ENCODE measurements around the gene C4orf50.

Gene C4orf50

GRCh38 chr4:5980436-5981155, 37.6 kb downstream of the C4orf50 start:
- Histone ChIP-seq H4K20me1 (ENCODE audit: insufficient read depth, low read length) (no peaks in the 10 kb centered on the region), H3F3A (ENCODE audit: insufficient read depth, low read length) (no peaks in the 10 kb centered on the region), H3K4me2 (ENCODE audit: low read depth, low read length) (peak overlapping the region; percentile 30; the same call in 1 of the 2 replicates), H3K27ac (ENCODE audit: low read length) (no peak overlapping the region), H3K9me3 (replicated peaks; ENCODE audit: insufficient read depth, low read length) (no peaks in the 10 kb centered on the region), H3K9me2 (replicated peaks; ENCODE audit: insufficient read depth, low read length) (no peaks in the 10 kb centered on the region), H2AFZ (ENCODE audit: low read length) (0 out of 2 replicates have a peak overlapping the region, but pooled peaks have one; percentile 7), H3K27me3 (replicated peaks; ENCODE audit: insufficient read depth, low read length) (peaks cover 3% of the 10 kb centered on the region; the same call in 1 of the 2 replicates), H3K9ac (ENCODE audit: low read length) (no peak overlapping the region), H3K36me3 (replicated peaks; ENCODE audit: insufficient read depth, low read length) (no peaks in the 10 kb centered on the region), H3K4me3 (ENCODE audit: low read length) (no peak overlapping the region), H3K4me1 (ENCODE audit: low read length) (peaks cover 14% of the 10 kb centered on the region), H3K79me2 (ENCODE audit: low read length) (no peaks in the 10 kb centered on the region)
- no peak for TF ChIP-seq EZH2 (optimal IDR thresholded peaks at IDR 0.05; ENCODE audit: low read depth, low read length)
- TF ChIP-seq EZH2phosphoT487 (IDR thresholded peaks at IDR 0.05; ENCODE audit: low read length), result no peak
- TF ChIP-seq, protein P1, sequence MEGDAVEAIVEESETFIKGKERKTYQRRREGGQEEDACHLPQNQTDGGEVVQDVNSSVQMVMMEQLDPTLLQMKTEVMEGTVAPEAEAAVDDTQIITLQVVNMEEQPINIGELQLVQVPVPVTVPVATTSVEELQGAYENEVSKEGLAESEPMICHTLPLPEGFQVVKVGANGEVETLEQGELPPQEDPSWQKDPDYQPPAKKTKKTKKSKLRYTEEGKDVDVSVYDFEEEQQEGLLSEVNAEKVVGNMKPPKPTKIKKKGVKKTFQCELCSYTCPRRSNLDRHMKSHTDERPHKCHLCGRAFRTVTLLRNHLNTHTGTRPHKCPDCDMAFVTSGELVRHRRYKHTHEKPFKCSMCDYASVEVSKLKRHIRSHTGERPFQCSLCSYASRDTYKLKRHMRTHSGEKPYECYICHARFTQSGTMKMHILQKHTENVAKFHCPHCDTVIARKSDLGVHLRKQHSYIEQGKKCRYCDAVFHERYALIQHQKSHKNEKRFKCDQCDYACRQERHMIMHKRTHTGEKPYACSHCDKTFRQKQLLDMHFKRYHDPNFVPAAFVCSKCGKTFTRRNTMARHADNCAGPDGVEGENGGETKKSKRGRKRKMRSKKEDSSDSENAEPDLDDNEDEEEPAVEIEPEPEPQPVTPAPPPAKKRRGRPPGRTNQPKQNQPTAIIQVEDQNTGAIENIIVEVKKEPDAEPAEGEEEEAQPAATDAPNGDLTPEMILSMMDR (IDR thresholded peaks at IDR 0.05; ENCODE audit: low read length), result no peak
- no peak for DNase-seq

DNA sequence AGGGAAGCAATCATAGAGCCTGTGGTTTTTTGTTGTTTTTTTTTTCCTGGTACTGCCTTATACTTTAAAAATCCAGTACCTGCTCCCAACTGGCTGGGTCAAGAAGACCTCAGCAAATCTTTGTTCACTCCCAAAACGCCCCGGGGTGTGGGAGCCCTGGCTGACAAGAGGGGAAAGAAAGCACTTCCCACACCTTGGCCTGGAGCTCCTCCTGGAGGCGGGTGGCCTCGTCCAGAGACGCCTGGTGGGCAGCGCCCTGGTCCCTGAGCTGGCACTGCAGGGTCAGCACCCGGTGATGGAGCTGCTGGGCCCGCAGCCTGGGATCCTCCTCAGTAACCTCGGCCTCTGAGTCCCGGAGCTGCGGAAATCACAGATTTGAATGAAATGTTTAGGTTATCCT, 38.2 kb downstream of the C4orf50 start:
- H3K27me3 ChIP-seq (replicated peaks; ENCODE audit: insufficient read depth, low read length), result peaks cover 3% of the 10 kb centered on the region; the same call in 1 of the 2 replicates
- no peak overlapping the region for H3K4me3 ChIP-seq (ENCODE audit: low read length)
- H3K36me3 ChIP-seq (replicated peaks; ENCODE audit: insufficient read depth, low read length), result no peaks in the 10 kb centered on the region
- no peak overlapping the region for H3K27ac ChIP-seq (ENCODE audit: low read length)
- peak; percentile 42 for DNase-seq
- no peaks in the 10 kb centered on the region for H3K9me3 ChIP-seq (replicated peaks; ENCODE audit: insufficient read depth, low read length)
- H3F3A ChIP-seq (ENCODE audit: insufficient read depth, low read length), result no peaks in the 10 kb centered on the region
- peaks cover 14% of the 10 kb centered on the region for H3K4me1 ChIP-seq (ENCODE audit: low read length)
- H4K20me1 ChIP-seq (ENCODE audit: insufficient read depth, low read length), result no peaks in the 10 kb centered on the region
- H3K9ac ChIP-seq (ENCODE audit: low read length), result no peak overlapping the region
- no peaks in the 10 kb centered on the region for H3K79me2 ChIP-seq (ENCODE audit: low read length)
- H3K4me2 ChIP-seq (ENCODE audit: low read depth, low read length), result peak overlapping the region; percentile 30; the same call in 1 of the 2 replicates
- H3K9me2 ChIP-seq (replicated peaks; ENCODE audit: insufficient read depth, low read length), result no peaks in the 10 kb centered on the region
- TF ChIP-seq, protein P1 (IDR thresholded peaks at IDR 0.05; ENCODE audit: low read length), result peak; percentile 52
- no peak for TF ChIP-seq EZH2phosphoT487 (IDR thresholded peaks at IDR 0.05; ENCODE audit: low read length)
- 0 out of 2 replicates have a peak overlapping the region, but pooled peaks have one; percentile 7 for H2AFZ ChIP-seq (ENCODE audit: low read length)

DNA sequence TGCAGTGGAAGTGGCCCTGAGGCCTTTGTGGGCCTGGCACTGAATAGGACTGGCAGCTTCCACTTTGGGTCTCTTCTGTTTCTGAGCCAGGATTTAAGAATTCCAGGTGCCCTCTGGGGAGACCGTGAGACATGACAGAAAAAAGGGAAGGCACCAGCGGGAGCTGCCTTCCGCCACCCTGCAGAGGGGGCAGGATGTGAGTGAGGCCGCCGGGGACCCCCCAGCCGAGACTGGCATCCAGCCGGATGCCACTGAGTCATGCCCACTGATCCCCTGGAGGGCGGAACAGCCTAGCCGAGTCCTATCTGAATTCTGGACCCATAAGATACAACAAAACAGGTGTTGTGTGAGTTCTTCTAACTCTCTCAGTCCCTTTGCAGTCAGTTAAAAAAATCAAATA, 41.3 kb downstream of the C4orf50 start:
- H3K79me2 ChIP-seq (ENCODE audit: low read length), result no peaks in the 10 kb centered on the region
- no peaks in the 10 kb centered on the region for H3F3A ChIP-seq (ENCODE audit: insufficient read depth, low read length)
- no peak overlapping the region for H3K9ac ChIP-seq (ENCODE audit: low read length)
- TF ChIP-seq EZH2 (optimal IDR thresholded peaks at IDR 0.05; ENCODE audit: low read depth, low read length) (no peak), EZH2phosphoT487 (IDR thresholded peaks at IDR 0.05; ENCODE audit: low read length) (no peak)
- TF ChIP-seq, protein P1 (IDR thresholded peaks at IDR 0.05; ENCODE audit: low read length), result no peak
- no peaks in the 10 kb centered on the region for H3K36me3 ChIP-seq (replicated peaks; ENCODE audit: insufficient read depth, low read length)
- H3K9me2 ChIP-seq (replicated peaks; ENCODE audit: insufficient read depth, low read length), result no peaks in the 10 kb centered on the region
- H2AFZ ChIP-seq (ENCODE audit: low read length), result no peak overlapping the region
- no peak overlapping the region for H3K27ac ChIP-seq (ENCODE audit: low read length)
- H3K27me3 ChIP-seq (replicated peaks; ENCODE audit: insufficient read depth, low read length), result no peaks in the 10 kb centered on the region
- peaks cover 14% of the 10 kb centered on the region for H3K4me1 ChIP-seq (ENCODE audit: low read length)
- no peaks in the 10 kb centered on the region for H3K9me3 ChIP-seq (replicated peaks; ENCODE audit: insufficient read depth, low read length)
- no peak for DNase-seq
- H3K4me2 ChIP-seq (ENCODE audit: low read depth, low read length), result no peak overlapping the region
- no peak overlapping the region for H3K4me3 ChIP-seq (ENCODE audit: low read length)
- no peaks in the 10 kb centered on the region for H4K20me1 ChIP-seq (ENCODE audit: insufficient read depth, low read length)
